Measurements from ENCODE around the gene ABHD6.

Gene ABHD6

GRCh38 chr3:58329150-58329921, 91.7 kb downstream of the ABHD6 start:
- Mint-ChIP-seq H3K27me3 (ENCODE audit: low read depth, poor library complexity) (peaks cover 10% of the 10 kb centered on the region), H3K4me3 (no peak overlapping the region), H3K36me3 (ENCODE audit: low read depth) (no peaks in the 10 kb centered on the region), H3K9me3 (no peaks in the 10 kb centered on the region), H3K4me1 (peaks cover 60% of the 10 kb centered on the region), H3K27ac (no peak overlapping the region)
- no peak for TF ChIP-seq CTCF (IDR thresholded peaks at IDR 0.05)
- no peak for DNase-seq

- Mint-ChIP-seq H3K4me3 (no peak overlapping the region), H3K9me3 (no peaks in the 10 kb centered on the region), H3K27ac (no peak overlapping the region), H3K27me3 (ENCODE audit: low read depth, poor library complexity) (peaks cover 10% of the 10 kb centered on the region), H3K4me1 (peaks cover 60% of the 10 kb centered on the region), H3K36me3 (ENCODE audit: low read depth) (no peaks in the 10 kb centered on the region)
- no peak for TF ChIP-seq CTCF (IDR thresholded peaks at IDR 0.05)
- no peak for DNase-seq
Measured at GRCh38 chr3:58329922-58330413, 92.4 kb downstream of the ABHD6 start.

GRCh38 chr3:58331593-58332152, 94.1 kb downstream of the ABHD6 start:
- H3K27ac Mint-ChIP-seq: no peak overlapping the region

GRCh38 chr3:58332575-58333188, 95.1 kb downstream of the ABHD6 start, which contains the start of gene PXK:
Gene PXK (plus strand): TSS chr3:58332892. CDS start chr3:58332989, 97 bp downstream.
- H3K9me3 Mint-ChIP-seq: no peaks in the 10 kb centered on the region
- peak within 1 kb of the TSS; percentile 92 for H3K4me3 Mint-ChIP-seq
- peaks cover 10% of the 10 kb centered on the region for H3K27me3 Mint-ChIP-seq (ENCODE audit: low read depth, poor library complexity)
- peaks cover 48% of the 10 kb centered on the region for H3K4me1 Mint-ChIP-seq
- DNase-seq: peak; percentile 83
- H3K36me3 Mint-ChIP-seq (ENCODE audit: low read depth): no peaks in the 10 kb centered on the region
- TF ChIP-seq CTCF (IDR thresholded peaks at IDR 0.05): no peak
- peak within 1 kb of the TSS; percentile 35 for H3K27ac Mint-ChIP-seq

More at GRCh38 chr3:58331593-58332152, 94.1 kb downstream of the ABHD6 start:
- Mint-ChIP-seq H3K4me3 (peak overlapping the region; percentile 73), H3K4me1 (peaks cover 54% of the 10 kb centered on the region), H3K27me3 (ENCODE audit: low read depth, poor library complexity) (peaks cover 10% of the 10 kb centered on the region), H3K36me3 (ENCODE audit: low read depth) (no peaks in the 10 kb centered on the region), H3K9me3 (no peaks in the 10 kb centered on the region)
- DNase-seq: no peak
- no peak for TF ChIP-seq CTCF (IDR thresholded peaks at IDR 0.05)

GRCh38 chr3:58333206-58334012, 95.8 kb downstream of the ABHD6 start:
- no peaks in the 10 kb centered on the region for H3K36me3 Mint-ChIP-seq (ENCODE audit: low read depth)
- TF ChIP-seq CTCF (IDR thresholded peaks at IDR 0.05): no peak
- H3K27ac Mint-ChIP-seq: peak overlapping the region; percentile 35
- peaks cover 46% of the 10 kb centered on the region for H3K4me1 Mint-ChIP-seq
- H3K27me3 Mint-ChIP-seq (ENCODE audit: low read depth, poor library complexity): peaks cover 10% of the 10 kb centered on the region
- H3K9me3 Mint-ChIP-seq: no peaks in the 10 kb centered on the region
- DNase-seq: peak; percentile 52
- H3K4me3 Mint-ChIP-seq: peak overlapping the region; percentile 92

Data from nephron progenitor cell (in vitro differentiated cells).